Measurements from ENCODE around the gene MT4.

Gene MT4

GRCh38 chr16:56547120-56547948 is 17.5 kb upstream of the MT4 start:
- no peak overlapping the region for H3K27ac ChIP-seq

GRCh38 chr16:56547949-56548567 is 16.8 kb upstream of the MT4 start:
- no peak overlapping the region for H3K27ac ChIP-seq
- TF ChIP-seq CTCF (conservative IDR thresholded peaks at IDR 0.05): no peak

More at GRCh38 chr16:56547120-56547948, 17.5 kb upstream of the MT4 start:
- no peak for TF ChIP-seq CTCF (conservative IDR thresholded peaks at IDR 0.05)

GRCh38 chr16:56549161-56549560 is 15.7 kb upstream of the MT4 start:
- TF ChIP-seq CTCF (conservative IDR thresholded peaks at IDR 0.05): no peak
- H3K27ac ChIP-seq: no peak overlapping the region; the same call in 1 of the 2 replicates

GRCh38 chr16:56549744-56550385 is 15.0 kb upstream of the MT4 start:
- no peak for TF ChIP-seq CTCF (conservative IDR thresholded peaks at IDR 0.05)
- H3K27ac ChIP-seq: peak overlapping the region; percentile 97; the same call in 1 of the 2 replicates

GRCh38 chr16:56551796-56552738 is 12.8 kb upstream of the MT4 start:
- H3K27ac ChIP-seq: peak overlapping the region; percentile 97
- no peak for TF ChIP-seq CTCF (conservative IDR thresholded peaks at IDR 0.05)

GRCh38 chr16:56554441-56554840 is 10.4 kb upstream of the MT4 start:
- H3K27ac ChIP-seq: peak overlapping the region; percentile 97
- no peak for TF ChIP-seq CTCF (conservative IDR thresholded peaks at IDR 0.05)
